Retinal pigment epithelial cell (primary cell): ENCODE measurements around the gene YIPF3.

Experiments
- DNase-seq: peaks from one replicate; pipeline ENCODE4 v3.0.0-alpha.2; 2010; ENCODE audit warnings: low read depth
- H3K4me3 ChIP-seq: 2 replicates; pipeline ENCODE4 v1.5.1; 2011; ENCODE audit warnings: mild to moderate bottlenecking, low read length, control low read depth, moderate library complexity
- CTCF ChIP-seq: conservative IDR thresholded peaks from 2 replicates; pipeline ENCODE4 v1.5.1; 2011; ENCODE audit warnings: low read depth, low read length, control low read depth, inconsistent platforms

Gene YIPF3

GRCh38 chr6:43496370-43497128, 20.2 kb downstream of the YIPF3 start:
- no peak for DNase-seq
- peak; percentile 68 for TF ChIP-seq CTCF
- no peak overlapping the region for H3K4me3 ChIP-seq

GRCh38 chr6:43495409-43495941, 21.3 kb downstream of the YIPF3 start:
- no peak overlapping the region for H3K4me3 ChIP-seq
- TF ChIP-seq CTCF: peak; percentile 42
- no peak for DNase-seq

- no peak overlapping the region for H3K4me3 ChIP-seq
- TF ChIP-seq CTCF: no peak
- DNase-seq: no peak
Measured at GRCh38 chr6:43494766-43495165, 22.0 kb downstream of the YIPF3 start.

GRCh38 chr6:43494321-43494720, 22.4 kb downstream of the YIPF3 start:
- no peak for DNase-seq
- no peak for TF ChIP-seq CTCF
- no peak overlapping the region for H3K4me3 ChIP-seq

GRCh38 chr6:43493833-43494232, 22.9 kb downstream of the YIPF3 start:
- no peak overlapping the region for H3K4me3 ChIP-seq
- no peak for TF ChIP-seq CTCF
- DNase-seq: no peak

GRCh38 chr6:43493230-43493629, 23.5 kb downstream of the YIPF3 start:
- H3K4me3 ChIP-seq: no peak overlapping the region
- no peak for DNase-seq
- TF ChIP-seq CTCF: no peak

GRCh38 chr6:43492673-43493072, 24.1 kb downstream of the YIPF3 start:
- no peak for DNase-seq
- no peak for TF ChIP-seq CTCF
- peak overlapping the region; percentile 17 for H3K4me3 ChIP-seq
